Measurements from ENCODE around the gene CCDC51.

- TF ChIP-seq POLR2A (IDR thresholded peaks at IDR 0.05) (no peak), POLR2AphosphoS5 (IDR thresholded peaks at IDR 0.05) (no peak)
- TF ChIP-seq, protein P1, sequence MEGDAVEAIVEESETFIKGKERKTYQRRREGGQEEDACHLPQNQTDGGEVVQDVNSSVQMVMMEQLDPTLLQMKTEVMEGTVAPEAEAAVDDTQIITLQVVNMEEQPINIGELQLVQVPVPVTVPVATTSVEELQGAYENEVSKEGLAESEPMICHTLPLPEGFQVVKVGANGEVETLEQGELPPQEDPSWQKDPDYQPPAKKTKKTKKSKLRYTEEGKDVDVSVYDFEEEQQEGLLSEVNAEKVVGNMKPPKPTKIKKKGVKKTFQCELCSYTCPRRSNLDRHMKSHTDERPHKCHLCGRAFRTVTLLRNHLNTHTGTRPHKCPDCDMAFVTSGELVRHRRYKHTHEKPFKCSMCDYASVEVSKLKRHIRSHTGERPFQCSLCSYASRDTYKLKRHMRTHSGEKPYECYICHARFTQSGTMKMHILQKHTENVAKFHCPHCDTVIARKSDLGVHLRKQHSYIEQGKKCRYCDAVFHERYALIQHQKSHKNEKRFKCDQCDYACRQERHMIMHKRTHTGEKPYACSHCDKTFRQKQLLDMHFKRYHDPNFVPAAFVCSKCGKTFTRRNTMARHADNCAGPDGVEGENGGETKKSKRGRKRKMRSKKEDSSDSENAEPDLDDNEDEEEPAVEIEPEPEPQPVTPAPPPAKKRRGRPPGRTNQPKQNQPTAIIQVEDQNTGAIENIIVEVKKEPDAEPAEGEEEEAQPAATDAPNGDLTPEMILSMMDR (IDR thresholded peaks at IDR 0.05): no peak
Measured at GRCh38 chr3:48467473-48468267, 27.8 kb upstream of the CCDC51 start.

Measured in prostate gland (tissue), 2 donors.